ENCODE results near the gene ATP1A1.

ATP1A1 gene

GRCh38 chr1:116418091-116418830 is 45.2 kb downstream of the ATP1A1 start:
- CTCF ChIA-PET: interaction anchor here (0.6 to 3.0 kb wide), 6 partner anchors 12 to 279 kb away, joined by 3 to 16 read pairs (median 8); no protein-coding TSS in a partner anchor
- no peaks in the 10 kb centered on the region for H3K36me3 ChIP-seq (ENCODE audit: control insufficient read depth in 2 of 2, insufficient read depth in 1 of 2, low read length in 2 of 2)
- POLR2A ChIA-PET: interaction anchor here (0.6 to 1.7 kb wide), 10 partner anchors 10 to 279 kb away, joined by 3 to 7 read pairs (median 4); partner anchors contain the start of gene ATP1A1
- H3K27ac ChIP-seq (ENCODE audit: extremely low read depth, low read depth, low read length): peak overlapping the region; percentile 54; the same call in 1 of the 2 replicates
- no peaks in the 10 kb centered on the region for H3K9me3 ChIP-seq (ENCODE audit: control insufficient read depth, insufficient read depth, low read depth, low read length)
- peak overlapping the region; percentile 51 for H3K4me3 ChIP-seq (ENCODE audit: low read depth, low read length)
- no peaks in the 10 kb centered on the region; the same call in 1 of the 2 replicates for H3K4me1 ChIP-seq (ENCODE audit: control insufficient read depth, insufficient read depth, low read length)
- TF ChIP-seq TSHZ1 (tag by site-specific recombination; IDR thresholded peaks at IDR 0.05; ENCODE audit: borderline replicate concordance) (no peak), BCL11A (tag by site-specific recombination; IDR thresholded peaks at IDR 0.05; ENCODE audit: low read depth) (no peak), ELK4 (IDR thresholded peaks at IDR 0.05; ENCODE audit: borderline replicate concordance, low read depth, low read length) (no peak), SP7 (tag by site-specific recombination; IDR thresholded peaks at IDR 0.05) (peak; percentile 72), ZNF76 (tag by site-specific recombination; IDR thresholded peaks at IDR 0.05; ENCODE audit: borderline replicate concordance, low read depth) (0 out of 2 replicates have a peak, but pooled peaks have one; percentile 22), EGR2 (tag by site-specific recombination; IDR thresholded peaks at IDR 0.05; ENCODE audit: low read depth) (peak; percentile 41; the same call in 1 of the 2 replicates), ZNF514 (tag by site-specific recombination; IDR thresholded peaks at IDR 0.05) (no peak), ZNF133 (tag by site-specific recombination; IDR thresholded peaks at IDR 0.05) (no peak), ZNF626 (tag by site-specific recombination; IDR thresholded peaks at IDR 0.05) (no peak), PATZ1 (tag by site-specific recombination; IDR thresholded peaks at IDR 0.05) (peak; percentile 92), ZNF23 (tag by site-specific recombination; IDR thresholded peaks at IDR 0.05; ENCODE audit: borderline replicate concordance) (no peak), ZNF24 (tag by site-specific recombination; IDR thresholded peaks at IDR 0.05) (no peak), ZNF266 (tag by site-specific recombination; IDR thresholded peaks at IDR 0.05; ENCODE audit: low read depth) (no peak), ZNF146 (tag by site-specific recombination; IDR thresholded peaks at IDR 0.05) (0 out of 2 replicates have a peak, but pooled peaks have one; percentile 4), ZNF366 (tag by site-specific recombination; conservative IDR thresholded peaks at IDR 0.05) (no peak), ZNF670 (tag by site-specific recombination; IDR thresholded peaks at IDR 0.05; ENCODE audit: low read depth) (no peak), ZNF488 (tag by site-specific recombination; IDR thresholded peaks at IDR 0.05) (no peak), GLIS2 (tag by site-specific recombination; IDR thresholded peaks at IDR 0.05) (peak; percentile 94), ZNF175 (tag by site-specific recombination; IDR thresholded peaks at IDR 0.05) (no peak), PBX3 (CRISPR knock-in tag; IDR thresholded peaks at IDR 0.05) (no peak; the same call in 1 of the 2 replicates), ZNF558 (tag by site-specific recombination; IDR thresholded peaks at IDR 0.05) (no peak), TRIM28 (IDR thresholded peaks at IDR 0.05; ENCODE audit: borderline replicate concordance, low read length) (no peak), ZSCAN16 (tag by site-specific recombination; IDR thresholded peaks at IDR 0.05) (no peak), SP2 (tag by site-specific recombination; IDR thresholded peaks at IDR 0.05) (peak; percentile 36), ZNF561 (tag by site-specific recombination; IDR thresholded peaks at IDR 0.05; ENCODE audit: borderline replicate concordance) (peak; percentile 82)
